GM21528 (cell line): ENCODE results near the gene CACNA2D3.

Experiments
- ATAC-seq: cut with Tn5 transposase; IDR thresholded peaks from one replicate; pipeline ENCODE4 v1.9.1; 2021; ENCODE audit warnings: mild to moderate bottlenecking, moderate library complexity; ENCODE audit not compliant: unreplicated experiment, low FRiP score

CACNA2D3 gene

GRCh38 chr3:54550221-54550977 is 428.0 kb downstream of the CACNA2D3 start:
- ATAC-seq: no peak

- no peak for ATAC-seq
These were observed 434.3 kb downstream of the CACNA2D3 start for GRCh38 chr3:54556630-54557029.

- no peak for ATAC-seq
These were observed 435.4 kb downstream of the CACNA2D3 start for GRCh38 chr3:54557538-54558428.

- ATAC-seq: no peak
These were observed 441.3 kb downstream of the CACNA2D3 start for GRCh38 chr3:54563501-54564200.

- no peak for ATAC-seq
These were observed 442.1 kb downstream of the CACNA2D3 start for GRCh38 chr3:54564374-54564925.

GRCh38 chr3:54565956-54566355 is 443.6 kb downstream of the CACNA2D3 start:
- ATAC-seq: no peak

- ATAC-seq: no peak
These were observed 445.6 kb downstream of the CACNA2D3 start for GRCh38 chr3:54567949-54568348.

GRCh38 chr3:54570008-54570407 is 447.7 kb downstream of the CACNA2D3 start:
- no peak for ATAC-seq

- ATAC-seq: no peak
These were observed 450.0 kb downstream of the CACNA2D3 start for GRCh38 chr3:54572197-54572895.

- ATAC-seq: no peak
These were observed 451.5 kb downstream of the CACNA2D3 start for GRCh38 chr3:54573858-54574257.

GRCh38 chr3:54574906-54575617 is 452.7 kb downstream of the CACNA2D3 start:
- no peak for ATAC-seq

- ATAC-seq: no peak
These were observed 453.2 kb downstream of the CACNA2D3 start for GRCh38 chr3:54575618-54575960.

GRCh38 chr3:54577313-54577712 is 455.0 kb downstream of the CACNA2D3 start:
- ATAC-seq: no peak

GRCh38 chr3:54578417-54578816 is 456.1 kb downstream of the CACNA2D3 start:
- no peak for ATAC-seq

GRCh38 chr3:54580453-54580852 is 458.1 kb downstream of the CACNA2D3 start:
- no peak for ATAC-seq

GRCh38 chr3:54582424-54582823 is 460.1 kb downstream of the CACNA2D3 start:
- ATAC-seq: no peak

GRCh38 chr3:54591157-54591556 is 468.8 kb downstream of the CACNA2D3 start:
- no peak for ATAC-seq

- ATAC-seq: no peak
These were observed 471.3 kb downstream of the CACNA2D3 start for GRCh38 chr3:54593653-54594052.

- no peak for ATAC-seq
These were observed 473.7 kb downstream of the CACNA2D3 start for GRCh38 chr3:54596087-54596486.

- ATAC-seq: no peak
These were observed 477.4 kb downstream of the CACNA2D3 start for GRCh38 chr3:54599716-54600115.
